Activated CD4-positive, CD25-positive, alpha-beta regulatory T cell (primary cell): ENCODE data around the gene CAMK2D.

Source experiments
- DNase-seq, 4 experiments: peaks; one replicate each; lab custom pipeline; 2025; lab: John Stamatoyannopoulos, UW

CAMK2D gene

GRCh38 chr4:113437129-113437528 lies 324.4 kb downstream of the CAMK2D start:
- DNase-seq = no peak

- DNase-seq = no peak
These were observed 325.2 kb downstream of the CAMK2D start for GRCh38 chr4:113436360-113436759.

- DNase-seq = no peak
These were observed 325.6 kb downstream of the CAMK2D start for GRCh38 chr4:113435893-113436292.

- no peak for DNase-seq
These were observed 327.3 kb downstream of the CAMK2D start for GRCh38 chr4:113434247-113434587.

- no peak for DNase-seq
These were observed 327.8 kb downstream of the CAMK2D start for GRCh38 chr4:113433536-113434246.

- DNase-seq = no peak
These were observed 328.4 kb downstream of the CAMK2D start for GRCh38 chr4:113433116-113433515.

GRCh38 chr4:113423631-113424030 lies 337.9 kb downstream of the CAMK2D start:
- DNase-seq = no peak

GRCh38 chr4:113420938-113421337 lies 340.6 kb downstream of the CAMK2D start:
- DNase-seq = no peak

- DNase-seq = no peak
These were observed 341.9 kb downstream of the CAMK2D start for GRCh38 chr4:113419631-113420030.

GRCh38 chr4:113411496-113411938 lies 350.0 kb downstream of the CAMK2D start:
- no peak for DNase-seq

GRCh38 chr4:113410686-113411085 lies 350.9 kb downstream of the CAMK2D start:
- DNase-seq = no peak

GRCh38 chr4:113409181-113409580 lies 352.4 kb downstream of the CAMK2D start:
- no peak for DNase-seq

- DNase-seq = no peak
These were observed 354.1 kb downstream of the CAMK2D start for GRCh38 chr4:113407409-113407808.

- DNase-seq = no peak
These were observed 354.9 kb downstream of the CAMK2D start for GRCh38 chr4:113406723-113407016.

- DNase-seq = no peak
These were observed 355.4 kb downstream of the CAMK2D start for GRCh38 chr4:113405874-113406722.

- no peak for DNase-seq
These were observed 356.7 kb downstream of the CAMK2D start for GRCh38 chr4:113404841-113405240.

- no peak for DNase-seq
These were observed 357.4 kb downstream of the CAMK2D start for GRCh38 chr4:113404167-113404571.
